NCI-H82 treated with DMSO at 0.1 percent for 48 hours (cell line): ENCODE results near the gene ACVR1.
"Not testable (repeated sequence)": the region's sequence is repeated elsewhere in the genome, so short reads cannot be mapped to it uniquely, and the experiment has no call there.

Experiments used
- DNase-seq: peaks from one replicate; lab custom pipeline; 2025; ENCODE audit not compliant: unreplicated experiment; lab: John Stamatoyannopoulos, UW

The ACVR1 gene

DNA sequence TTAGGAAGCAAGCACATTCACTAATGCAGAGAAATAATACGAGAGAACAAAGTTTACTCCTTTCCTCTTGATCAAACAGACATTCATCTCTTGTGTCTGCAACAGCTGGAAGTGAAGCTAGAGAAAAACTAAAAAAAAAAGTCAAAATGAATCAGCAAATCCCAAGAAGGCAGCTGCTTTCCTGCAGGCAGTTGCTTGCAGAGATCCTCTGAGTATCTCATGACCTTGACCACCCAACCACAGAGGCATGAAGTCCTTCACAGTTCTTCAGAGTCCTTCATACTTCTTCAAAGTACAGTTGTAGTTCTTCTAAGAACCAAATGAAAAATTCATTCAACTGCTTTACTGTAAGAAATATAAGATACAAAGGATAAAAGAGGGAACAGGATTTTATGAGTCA, 150.3 kb downstream of the ACVR1 start:
- DNase-seq = no peak

DNA sequence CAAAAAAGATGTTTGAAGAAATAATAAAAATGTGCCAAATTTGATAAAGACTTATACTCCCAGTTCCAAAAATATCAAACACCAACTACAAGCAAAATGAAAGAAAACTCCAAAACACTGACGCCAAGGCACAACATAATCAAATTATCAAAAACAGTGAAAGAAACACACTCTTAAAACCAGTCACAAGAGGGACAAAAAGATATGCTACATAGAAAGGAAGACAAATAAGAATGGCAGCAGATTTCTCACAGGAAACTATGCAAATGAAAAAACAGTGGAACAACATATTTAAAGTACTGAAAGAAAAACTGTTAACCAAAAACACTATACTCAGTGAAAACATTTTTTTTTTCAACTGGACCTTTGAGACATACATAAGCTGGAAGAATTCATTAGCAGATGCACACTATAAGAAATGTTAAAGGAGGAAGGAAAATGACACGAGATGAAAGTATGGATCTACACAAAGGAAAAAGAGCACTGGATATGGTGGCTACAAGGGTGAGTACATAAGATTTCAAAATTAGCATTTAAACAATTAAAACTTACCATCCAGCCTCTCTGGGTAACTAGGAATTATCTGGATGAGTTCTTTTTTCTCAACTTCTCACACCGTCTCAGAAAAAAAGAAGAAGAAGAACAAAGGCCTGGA, 153.4 kb downstream of the ACVR1 start:
- DNase-seq = no peak

DNA sequence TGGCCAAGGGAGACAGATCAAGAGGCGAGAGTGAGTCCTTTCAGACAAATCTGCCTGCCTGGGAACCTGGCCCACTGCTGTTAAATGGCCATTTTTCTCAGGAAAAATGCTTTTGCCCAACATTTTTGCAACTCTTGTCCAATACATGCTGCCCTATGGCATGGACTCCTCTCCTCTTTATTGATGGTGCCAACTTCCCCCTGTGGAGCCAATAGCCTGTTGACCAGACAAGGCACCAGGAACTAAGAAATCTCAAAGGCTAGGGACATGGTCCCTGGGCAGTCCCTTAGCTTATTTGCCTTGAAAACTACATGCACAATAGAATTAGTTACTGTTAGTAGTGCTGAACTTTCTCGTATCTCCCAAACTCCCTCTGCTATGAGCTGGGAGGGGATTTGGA, 155.6 kb downstream of the ACVR1 start:
- DNase-seq = no peak

DNA sequence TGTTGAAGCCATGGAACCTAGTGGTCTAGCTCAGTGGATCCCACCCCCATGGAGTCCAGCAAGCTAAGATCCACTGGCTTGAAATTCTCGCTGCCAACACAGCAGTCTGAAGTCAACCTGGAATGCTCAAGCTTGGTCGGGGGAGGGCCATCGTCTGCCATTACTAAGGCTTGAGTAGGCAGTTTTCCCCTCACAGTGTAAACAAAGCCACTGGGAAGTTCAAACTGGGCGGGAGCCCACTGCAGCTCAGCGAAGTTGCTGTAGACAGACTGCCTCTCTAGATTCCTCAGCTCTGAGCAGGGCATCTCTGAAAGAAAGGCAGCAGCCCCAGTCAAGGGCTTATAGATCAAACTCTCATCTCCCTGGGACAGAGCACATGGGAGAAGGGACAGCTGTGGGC, 171.5 kb downstream of the ACVR1 start:
- not testable (repeated sequence) for DNase-seq

DNA sequence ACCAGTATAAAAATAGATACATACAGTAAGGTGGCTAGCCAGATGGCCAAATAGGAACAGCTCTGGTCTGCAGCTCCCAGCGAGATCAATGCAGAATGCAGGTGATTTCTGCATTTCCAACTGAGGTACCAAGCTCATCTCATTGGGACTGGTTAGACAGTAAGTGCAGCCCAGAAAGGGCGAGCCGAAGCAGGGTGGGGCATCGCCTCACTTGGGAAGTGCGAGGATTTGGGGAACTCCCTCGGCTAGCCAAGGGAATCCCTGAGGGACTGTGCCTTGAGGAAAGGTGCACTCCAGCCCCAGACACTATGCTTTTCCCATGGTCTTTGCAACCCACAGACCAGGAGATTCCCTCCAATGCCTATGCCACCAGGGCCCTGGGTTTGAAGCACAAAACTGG, 172.0 kb downstream of the ACVR1 start:
- DNase-seq = not testable (repeated sequence)

DNA sequence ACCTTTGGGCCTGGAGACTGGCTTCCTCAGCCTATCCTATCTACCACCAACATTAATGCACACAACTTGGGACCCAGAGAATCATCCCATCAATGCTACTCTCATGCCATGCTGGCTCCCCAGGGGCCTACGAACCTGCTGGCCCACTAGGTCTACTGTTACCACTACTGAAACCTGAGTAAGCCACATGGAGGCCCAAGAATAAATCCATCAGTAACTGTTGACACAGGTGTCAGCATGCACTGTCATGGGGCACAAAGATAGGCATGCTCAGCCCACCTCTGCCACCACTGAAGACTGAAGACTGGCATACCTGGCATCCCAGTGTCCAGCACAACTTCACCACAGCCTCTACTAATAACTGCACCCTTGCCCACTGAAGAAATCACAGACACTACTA, 176.3 kb downstream of the ACVR1 start:
- DNase-seq = no peak

DNA sequence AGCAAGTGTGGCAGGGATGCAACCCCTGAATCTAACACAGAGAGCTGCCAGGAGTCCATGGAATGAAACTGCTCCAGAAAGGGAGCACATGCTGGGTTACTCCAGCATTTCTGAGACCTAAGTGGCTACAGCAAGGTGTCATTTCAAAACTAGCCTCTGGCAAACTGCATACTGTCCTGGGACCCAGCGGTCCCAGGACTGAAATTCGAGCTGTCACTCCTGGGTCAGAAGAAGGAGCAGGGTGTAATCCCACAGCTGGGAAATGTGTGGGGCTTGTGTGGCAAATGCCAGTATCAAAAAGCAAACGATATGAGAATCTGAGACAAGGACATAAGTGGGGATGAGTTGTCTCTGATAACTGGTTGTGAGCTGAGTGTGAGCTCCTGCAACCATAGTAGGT, 177.1 kb downstream of the ACVR1 start:
- no peak for DNase-seq

DNA sequence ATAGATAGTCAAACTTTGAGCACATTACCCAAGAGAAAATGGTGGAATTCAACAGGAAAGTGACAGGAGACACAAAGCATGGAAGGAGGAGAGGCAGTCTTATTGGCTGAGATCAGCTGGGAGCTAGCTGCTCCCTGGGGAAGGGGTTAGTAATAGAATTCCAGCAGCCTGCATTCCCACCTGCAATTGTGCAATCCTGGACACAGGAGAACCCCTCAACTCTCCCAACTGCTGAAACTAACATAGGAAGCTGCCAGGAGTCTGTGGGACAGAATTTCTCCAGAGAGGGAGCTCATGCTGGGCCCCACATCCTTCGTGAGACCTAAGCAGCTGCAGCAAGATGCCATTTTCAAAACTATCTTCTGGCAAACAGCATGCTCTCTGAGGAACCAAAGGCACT, 177.7 kb downstream of the ACVR1 start:
- no peak for DNase-seq

DNA sequence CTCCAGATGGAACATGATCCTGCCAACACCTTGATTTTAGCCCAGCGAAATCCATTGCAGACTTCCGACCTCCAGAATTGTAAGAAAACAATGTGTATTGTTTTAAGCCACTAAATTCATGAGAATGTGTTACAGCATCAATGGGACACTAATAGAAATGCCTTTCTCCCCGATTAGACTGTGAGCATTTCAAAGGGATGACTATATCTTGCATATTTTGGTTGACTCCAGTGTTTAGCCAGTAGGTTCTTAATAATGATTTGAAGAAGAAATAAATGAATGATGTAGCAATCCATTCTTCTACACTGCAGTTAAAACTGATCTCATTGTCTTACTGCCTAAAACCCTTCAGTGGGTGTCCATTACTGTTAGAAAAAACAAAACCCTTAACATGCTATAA, 180.1 kb downstream of the ACVR1 start:
- no peak for DNase-seq

DNA sequence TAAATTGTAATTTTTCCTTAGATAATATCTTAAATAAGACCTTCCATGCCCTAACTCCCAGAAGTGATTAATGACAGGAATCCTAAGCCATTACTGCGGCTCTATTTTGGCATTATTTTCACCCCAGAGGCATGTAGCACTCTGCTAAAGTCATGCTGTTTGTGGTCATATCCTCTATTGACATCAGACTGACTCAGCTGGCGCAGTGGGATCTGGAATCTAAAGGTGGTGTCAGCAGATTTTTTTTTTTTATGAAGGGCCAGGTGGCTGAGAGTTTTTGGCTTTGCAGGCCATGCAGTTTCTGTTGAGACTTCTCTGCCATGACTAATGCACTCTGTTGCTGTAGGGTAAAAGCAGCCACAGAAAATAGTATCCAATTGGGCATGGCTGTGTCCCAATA, 183.4 kb downstream of the ACVR1 start:
- DNase-seq = no peak

DNA sequence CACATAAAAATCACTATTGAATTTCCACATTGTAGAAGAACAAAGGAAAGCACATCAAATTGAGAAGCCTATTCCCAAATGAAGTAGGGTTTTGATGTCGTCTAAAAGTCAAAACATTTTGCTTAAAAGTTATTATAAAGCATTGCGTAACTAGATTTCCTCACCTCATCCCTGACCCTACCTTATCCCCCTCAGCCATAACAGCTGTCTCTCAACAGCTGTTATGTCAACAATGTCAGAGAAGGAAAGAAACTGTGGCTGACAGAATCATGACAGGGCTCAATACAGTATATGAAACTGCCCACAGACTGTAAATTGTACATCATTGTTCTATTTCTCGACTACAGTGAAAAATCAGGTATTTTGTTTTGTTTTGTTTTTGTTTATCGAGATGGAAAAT, 184.4 kb downstream of the ACVR1 start:
- no peak for DNase-seq

DNA sequence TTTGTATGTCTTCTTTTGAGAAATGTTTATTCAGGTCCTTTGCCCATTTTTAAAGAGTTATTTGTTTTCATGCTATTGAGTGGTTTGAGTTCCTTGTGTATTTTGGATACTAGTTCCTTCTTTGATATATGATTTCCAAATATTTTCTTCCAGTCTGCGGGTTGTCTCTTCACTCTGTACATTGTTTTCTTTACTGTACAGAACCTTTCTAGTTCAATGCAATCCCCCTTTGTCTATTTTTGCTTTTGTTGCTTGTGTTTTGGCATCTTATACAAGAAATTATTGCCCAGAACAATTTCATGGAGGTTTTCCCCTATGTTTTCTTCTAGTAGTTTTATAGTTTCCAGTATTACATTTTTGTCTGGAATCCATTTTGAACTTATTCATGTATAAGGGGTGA, 185.0 kb downstream of the ACVR1 start:
- DNase-seq = no peak
